HG03060 (cell line): Measurements from ENCODE around the gene TXNRD2.

ENCODE experiments used
- ATAC-seq: cut with Tn5 transposase; IDR thresholded peaks from one replicate; pipeline ENCODE4 v1.9.1; 2021; ENCODE audit warnings: low read depth, moderate number of reproducible peaks; ENCODE audit not compliant: unreplicated experiment

TXNRD2 gene

GRCh38 chr22:19871023-19871844 is 70.4 kb downstream of the TXNRD2 start:
- no peak for ATAC-seq

DNA sequence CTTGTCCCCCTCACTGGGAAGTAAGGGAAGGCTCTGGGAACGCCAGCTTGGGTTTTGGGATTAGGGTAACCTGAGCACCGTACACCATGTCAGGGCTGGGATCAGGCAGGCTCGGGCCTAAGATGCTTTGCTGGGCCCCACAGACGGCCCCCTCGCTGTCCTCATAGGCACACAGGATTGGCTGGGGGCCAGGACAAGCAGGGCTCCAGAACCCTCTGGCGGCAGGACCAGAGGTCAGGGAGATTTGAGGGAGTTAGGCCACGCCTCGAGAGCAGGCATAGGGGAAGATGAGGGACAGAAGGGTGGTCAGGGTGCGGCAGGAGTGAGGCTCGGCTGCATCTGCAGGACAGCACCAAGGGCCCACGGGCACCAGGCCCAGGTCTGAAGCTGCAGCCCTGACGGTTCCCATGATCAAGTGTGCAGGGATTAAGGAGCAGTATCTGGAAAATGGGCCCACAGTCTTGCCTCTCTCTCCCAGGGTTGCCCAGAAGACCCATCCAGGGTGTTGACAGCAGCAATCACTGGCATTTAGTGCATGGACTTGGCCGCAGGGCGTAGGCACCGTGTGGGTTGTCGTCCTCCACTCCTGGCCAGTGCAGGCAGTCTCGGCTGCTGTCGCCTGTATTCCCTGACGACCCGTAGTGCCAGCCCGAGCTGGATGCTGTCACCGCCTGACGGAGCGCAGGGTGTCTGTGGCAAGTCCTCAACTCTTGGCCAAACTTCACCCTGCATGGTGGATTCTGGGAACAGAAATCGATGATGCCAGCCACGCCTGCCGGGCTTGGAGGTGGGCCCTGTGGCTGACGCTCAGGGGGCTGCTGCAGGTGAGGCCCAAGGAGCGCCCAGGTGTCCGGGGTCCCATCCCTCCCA is 71.2 kb downstream of the TXNRD2 start:
- no peak for ATAC-seq

DNA sequence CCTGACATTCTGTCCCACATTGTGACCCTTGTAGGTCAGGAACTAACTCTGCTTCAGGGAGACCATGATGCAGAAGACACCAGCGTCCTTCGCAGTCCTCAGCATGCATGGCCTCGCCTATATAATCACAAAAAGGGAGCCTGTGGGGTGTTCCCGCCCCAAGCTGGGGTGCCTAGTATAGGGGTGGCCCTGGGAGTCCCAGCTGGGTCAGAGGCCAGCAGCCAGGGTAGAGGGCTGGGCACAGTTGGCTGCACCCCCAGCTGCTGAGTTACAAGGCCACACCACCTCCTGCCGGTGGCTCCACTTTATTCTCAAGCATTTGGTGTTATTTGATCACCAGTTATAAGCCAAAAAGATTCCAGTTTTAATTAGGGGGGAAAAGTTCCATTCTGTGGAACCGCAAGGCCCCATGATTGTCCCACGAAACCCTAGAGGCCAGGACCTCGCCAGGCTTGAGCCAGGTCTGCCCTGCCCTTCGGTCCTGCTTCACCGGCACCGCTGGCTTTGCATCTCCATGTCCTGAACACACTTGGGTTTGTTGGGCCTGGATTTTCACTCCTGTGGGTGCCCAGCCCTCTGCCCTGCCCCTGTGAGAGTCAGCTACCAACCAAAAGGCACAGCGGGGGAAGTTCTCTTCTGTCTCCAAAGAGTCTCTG is 72.0 kb downstream of the TXNRD2 start:
- no peak for ATAC-seq

DNA sequence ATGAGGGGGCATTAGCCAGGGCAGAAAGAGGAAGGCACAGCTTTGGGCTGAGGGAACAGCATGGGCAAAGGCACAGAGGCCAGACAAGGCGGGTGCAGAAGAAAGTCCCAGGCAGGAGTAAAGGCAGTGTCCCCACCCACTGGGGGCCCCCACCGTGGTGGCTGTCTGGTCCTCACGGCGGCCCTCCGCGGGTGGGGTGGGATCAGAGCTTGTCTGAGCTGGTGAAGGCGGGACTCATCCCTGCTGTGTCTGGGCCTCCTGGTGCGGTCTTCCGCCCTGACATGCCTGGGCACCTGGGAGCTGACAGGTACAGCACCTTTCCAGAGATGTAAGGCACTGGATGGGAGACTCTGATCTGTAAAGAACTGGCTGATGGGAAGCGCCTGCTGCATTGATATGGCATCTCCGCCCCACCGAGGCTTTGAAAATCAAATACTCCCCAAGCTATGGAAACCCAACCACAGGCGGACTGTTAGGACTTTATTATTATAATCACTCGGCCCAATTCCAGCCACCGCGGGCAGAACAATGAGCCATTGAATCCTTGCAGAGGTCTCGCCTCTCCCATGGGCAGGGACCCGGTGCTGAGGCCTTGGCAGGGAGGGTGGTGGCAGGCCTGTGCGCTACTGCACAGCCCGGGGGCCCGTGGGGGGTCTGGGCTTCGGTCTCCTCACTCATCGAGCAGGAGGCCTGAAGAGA is 72.7 kb downstream of the TXNRD2 start:
- no peak for ATAC-seq

GRCh38 chr22:19868333-19868732 is 73.3 kb downstream of the TXNRD2 start:
- ATAC-seq, result no peak

DNA sequence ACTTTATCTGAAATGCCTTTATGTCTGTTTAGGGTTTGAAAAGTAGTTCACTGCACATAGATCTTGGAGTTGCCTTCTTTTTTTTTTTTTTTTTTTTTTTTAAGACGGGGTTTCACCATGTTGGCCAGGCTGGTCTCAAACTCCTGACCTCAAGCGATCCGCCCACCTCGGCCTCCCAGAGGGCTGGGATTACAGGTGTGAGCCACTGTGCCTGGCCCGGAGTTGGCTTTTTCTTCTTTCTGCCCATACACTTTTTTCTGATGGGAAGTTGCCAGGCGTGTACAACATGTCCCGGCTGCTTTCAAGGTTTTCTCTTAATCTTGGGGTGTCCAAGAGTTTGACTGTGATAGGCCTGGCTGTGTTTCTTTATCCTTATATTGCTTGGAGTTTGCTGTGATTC is 74.0 kb downstream of the TXNRD2 start:
- no peak for ATAC-seq

- ATAC-seq, result no peak
Observed at GRCh38 chr22:19866665-19867009, 75.0 kb downstream of the TXNRD2 start.

DNA sequence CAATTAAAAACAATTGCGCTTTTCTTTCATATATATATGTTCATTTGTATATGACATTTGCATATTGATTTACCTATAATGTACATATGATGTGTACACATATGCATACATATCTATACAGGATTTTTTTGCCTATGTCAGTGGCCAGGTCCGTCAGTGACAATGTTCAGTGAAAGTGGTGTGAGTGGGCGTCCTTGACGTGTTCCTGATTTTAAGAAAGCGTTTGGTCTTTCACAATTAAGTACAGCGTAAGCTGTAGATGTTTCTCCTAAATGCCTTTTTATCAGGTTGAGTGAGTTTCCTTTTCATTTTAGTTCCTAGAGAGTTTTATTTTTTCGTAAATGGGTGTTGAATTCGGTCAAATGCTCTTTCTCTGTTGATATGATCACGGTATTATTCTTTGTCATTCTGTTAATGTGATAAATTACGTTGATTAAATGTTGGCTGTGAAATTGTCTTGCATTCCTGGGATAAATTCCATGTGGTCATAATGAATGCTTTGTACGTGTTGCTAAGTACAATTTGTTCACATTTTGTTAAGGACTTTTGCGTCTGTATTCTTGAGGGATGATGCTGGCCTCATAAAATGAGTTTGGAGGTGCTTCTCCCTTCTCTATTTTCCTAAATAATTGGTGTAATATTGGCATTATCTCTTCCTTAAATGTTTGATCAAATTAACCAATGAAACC is 76.3 kb downstream of the TXNRD2 start:
- no peak for ATAC-seq

- ATAC-seq, result no peak
Observed at GRCh38 chr22:19864538-19865106, 77.0 kb downstream of the TXNRD2 start.

- no peak for ATAC-seq
Observed at GRCh38 chr22:19863571-19863970, 78.0 kb downstream of the TXNRD2 start.

DNA sequence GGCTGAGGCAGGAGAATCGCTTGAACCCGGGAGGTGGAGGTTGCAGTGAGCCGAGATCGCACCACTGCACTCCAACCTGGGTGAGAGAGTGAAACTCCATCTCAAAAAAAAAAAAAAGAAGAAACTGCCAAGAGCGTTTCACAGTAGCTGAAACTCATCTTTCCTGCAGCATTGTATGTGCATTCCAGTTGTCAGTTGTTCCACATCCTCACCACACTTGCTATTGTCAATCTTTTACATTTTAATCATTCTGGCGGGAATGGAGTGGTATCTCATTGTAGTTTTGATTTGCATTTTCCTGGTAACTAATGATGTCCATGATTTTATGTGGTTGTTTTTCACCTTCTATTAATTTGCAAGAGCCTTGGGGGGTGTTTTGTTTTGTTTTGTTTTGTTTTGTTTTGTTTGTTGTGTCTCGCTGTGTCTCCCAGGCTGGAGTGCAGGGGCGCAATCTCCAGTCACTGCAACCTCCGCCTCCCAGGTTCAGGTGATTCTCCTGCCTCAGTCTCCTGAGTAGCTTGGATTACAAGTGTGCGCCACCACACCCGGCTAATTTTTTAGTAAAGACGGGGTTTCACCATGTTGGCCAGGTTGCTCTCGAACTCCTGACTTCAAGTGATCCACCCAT is 78.9 kb downstream of the TXNRD2 start:
- no peak for ATAC-seq

- ATAC-seq, result no peak
Observed at GRCh38 chr22:19859861-19860510, 81.6 kb downstream of the TXNRD2 start.

- ATAC-seq, result no peak
Observed at GRCh38 chr22:19857382-19857781, 84.2 kb downstream of the TXNRD2 start.

- ATAC-seq, result peak; percentile 18
Observed at GRCh38 chr22:19855504-19856409, 85.9 kb downstream of the TXNRD2 start.

DNA sequence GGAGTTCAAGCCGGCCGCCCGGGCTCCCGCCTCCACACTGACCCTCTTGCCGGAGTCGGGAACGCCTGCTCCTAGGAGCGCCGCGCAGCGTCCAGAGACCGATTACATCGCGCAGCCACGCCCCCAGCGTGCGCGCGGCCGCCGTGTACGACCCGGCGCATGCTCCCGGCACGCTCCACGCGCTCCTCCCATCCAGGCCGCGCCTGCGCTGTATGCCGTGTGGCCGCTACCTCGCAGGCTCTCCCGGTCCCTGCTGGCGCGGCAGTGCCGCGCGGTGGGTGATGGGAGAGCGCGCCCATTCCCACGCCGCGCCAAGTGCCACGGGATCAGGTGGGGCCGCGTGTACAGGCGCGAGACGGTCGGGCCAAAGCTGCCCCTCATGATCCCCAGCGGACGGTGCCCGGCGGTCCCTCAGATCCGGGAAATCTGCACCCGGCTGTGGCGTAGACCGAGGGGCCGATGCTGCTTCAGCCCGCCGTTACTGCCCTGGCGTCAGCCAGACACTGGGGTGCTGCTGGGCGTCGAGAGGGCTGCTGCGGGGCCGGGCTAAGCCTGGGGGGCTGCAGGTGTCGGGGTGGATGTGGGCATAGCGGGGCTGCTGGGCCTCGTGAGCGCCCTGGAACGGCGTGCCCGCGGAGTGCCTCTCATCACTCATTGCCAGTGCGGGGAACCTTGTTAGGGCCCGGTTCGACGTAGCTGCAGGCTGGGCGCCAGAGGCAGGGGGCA is 86.7 kb downstream of the TXNRD2 start, which contains the start of the genes GNB1L and RTL10:
Gene GNB1L (minus strand): TSS at position 97 of the 726 bp plus-strand sequence. CDS start 33,519 bp downstream, outside the sequence.
Gene RTL10 (minus strand): TSS at position 97 of the 726 bp plus-strand sequence. CDS start 2,613 bp downstream, outside the sequence.
- peak; percentile 56 for ATAC-seq

DNA sequence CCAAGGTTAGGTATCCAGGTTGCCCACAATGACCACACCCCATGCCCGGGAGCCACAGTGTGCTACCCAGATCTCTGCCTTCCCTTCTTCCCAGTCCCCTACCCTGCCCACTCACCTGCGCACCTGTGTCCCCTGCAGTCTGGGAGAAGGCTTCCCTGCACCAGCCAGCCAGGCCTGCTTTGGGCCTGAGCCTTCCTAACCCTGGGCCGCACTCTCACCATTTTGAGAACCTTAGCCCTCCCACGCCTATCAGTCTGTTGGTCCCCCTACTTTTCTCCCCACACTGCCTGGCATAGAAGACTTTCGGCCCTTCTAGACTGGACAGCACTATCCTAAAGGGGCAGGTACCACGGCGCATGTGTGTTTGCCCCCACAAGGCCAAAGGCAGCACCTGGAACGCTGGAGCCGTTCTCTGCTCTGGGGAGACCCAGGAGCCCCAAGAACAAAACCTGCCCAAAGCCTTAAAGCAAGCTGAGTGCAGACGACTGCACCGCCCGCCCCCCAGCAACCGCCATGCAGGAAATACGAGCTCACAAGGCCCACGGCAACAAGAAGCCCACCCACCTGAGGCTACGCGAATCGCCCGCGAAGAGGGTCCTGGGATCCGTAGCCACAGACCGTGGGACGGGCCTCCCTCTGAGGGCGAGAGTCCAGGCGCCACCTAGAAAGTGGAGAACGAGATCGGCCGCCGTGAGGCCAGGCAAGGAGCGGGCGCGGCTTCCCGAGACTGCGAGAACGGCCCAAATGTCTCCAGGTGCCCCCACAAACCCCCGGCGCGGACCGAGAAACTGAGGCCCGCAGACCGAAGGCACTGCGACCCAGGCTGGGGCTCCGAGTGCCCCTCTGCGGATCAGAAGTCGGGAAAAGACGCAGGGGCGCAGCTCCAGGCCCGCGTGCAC is 87.5 kb downstream of the TXNRD2 start:
- ATAC-seq, result no peak
